GM12875 (cell line): ENCODE results near the gene GRID1.

ENCODE experiments used
- H3K4me3 ChIP-seq: one replicate; pipeline ENCODE4 v1.5.1; 2011; ENCODE audit warnings: low read depth, low read length, control low read depth
- TF ChIP-seq, protein P1 (sequence below): IDR thresholded peaks from 2 replicates; pipeline ENCODE4 v1.5.1; 2011; ENCODE audit warnings: low read depth, mild to moderate bottlenecking, control low read depth, inconsistent platforms, low read length, moderate library complexity, borderline replicate concordance; ENCODE audit not compliant: insufficient read depth

GRID1 gene

DNA sequence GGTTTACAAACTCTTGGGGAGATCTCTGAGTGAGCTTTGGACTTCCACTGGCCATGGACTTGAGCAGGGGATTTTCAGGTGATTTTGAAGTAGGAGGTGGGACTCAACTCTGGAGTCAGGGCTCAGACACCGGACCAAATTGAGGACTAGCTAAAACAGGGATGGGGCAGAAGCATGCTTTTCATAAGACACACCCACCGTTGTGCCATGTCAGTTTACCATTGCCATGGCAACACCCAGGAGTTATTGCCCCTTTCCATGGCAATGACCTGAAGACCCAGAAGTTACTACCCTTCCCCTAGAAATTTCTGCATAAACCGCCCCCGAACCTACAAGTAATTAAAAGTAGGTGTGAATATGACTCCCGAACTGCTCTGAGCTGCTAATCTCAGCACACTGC, 320.7 kb downstream of the GRID1 start:
- H3K4me3 ChIP-seq, result no peak overlapping the region
- TF ChIP-seq, protein P1, sequence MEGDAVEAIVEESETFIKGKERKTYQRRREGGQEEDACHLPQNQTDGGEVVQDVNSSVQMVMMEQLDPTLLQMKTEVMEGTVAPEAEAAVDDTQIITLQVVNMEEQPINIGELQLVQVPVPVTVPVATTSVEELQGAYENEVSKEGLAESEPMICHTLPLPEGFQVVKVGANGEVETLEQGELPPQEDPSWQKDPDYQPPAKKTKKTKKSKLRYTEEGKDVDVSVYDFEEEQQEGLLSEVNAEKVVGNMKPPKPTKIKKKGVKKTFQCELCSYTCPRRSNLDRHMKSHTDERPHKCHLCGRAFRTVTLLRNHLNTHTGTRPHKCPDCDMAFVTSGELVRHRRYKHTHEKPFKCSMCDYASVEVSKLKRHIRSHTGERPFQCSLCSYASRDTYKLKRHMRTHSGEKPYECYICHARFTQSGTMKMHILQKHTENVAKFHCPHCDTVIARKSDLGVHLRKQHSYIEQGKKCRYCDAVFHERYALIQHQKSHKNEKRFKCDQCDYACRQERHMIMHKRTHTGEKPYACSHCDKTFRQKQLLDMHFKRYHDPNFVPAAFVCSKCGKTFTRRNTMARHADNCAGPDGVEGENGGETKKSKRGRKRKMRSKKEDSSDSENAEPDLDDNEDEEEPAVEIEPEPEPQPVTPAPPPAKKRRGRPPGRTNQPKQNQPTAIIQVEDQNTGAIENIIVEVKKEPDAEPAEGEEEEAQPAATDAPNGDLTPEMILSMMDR, result no peak

DNA sequence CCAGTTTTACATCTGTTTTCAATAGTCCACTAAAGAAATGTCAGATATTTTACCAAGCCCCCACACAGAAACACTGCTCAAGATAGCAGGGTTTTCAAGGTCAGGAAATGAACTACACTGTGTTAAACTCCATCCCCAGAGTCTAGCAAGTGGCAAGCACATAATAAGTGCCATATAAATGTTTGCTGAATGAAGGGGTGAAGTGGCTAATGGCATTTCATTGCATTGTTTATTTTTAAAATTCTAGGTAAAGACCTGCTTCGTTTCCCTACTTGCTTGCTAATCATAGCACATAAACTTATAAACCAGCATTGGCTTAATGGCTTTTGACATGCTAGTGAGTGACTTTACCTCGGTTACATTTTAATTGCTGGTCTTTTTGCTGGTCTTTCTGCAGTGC, 322.6 kb downstream of the GRID1 start:
- TF ChIP-seq, protein P1, result no peak
- H3K4me3 ChIP-seq, result no peak overlapping the region

DNA sequence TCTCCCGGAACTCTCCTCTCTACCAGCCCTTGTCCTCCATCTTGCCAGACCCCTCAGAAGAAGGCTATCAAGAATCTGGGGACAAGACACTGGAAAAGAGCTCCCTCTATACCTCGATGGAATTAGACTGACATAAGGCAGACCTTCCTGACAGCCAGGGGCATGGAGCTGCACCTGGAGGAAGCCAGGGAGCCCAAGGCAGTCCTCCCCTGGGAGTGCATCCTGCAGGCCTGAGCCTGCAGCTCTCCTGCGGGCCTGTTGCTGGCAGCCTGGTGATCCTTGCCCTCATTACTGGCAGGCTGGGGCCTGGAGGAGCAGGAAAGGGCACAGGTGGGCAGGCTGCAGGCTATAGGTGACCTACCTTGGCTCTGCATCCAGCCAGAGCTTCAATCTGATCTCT, 323.4 kb downstream of the GRID1 start:
- H3K4me3 ChIP-seq, result no peak overlapping the region
- TF ChIP-seq, protein P1, result no peak

DNA sequence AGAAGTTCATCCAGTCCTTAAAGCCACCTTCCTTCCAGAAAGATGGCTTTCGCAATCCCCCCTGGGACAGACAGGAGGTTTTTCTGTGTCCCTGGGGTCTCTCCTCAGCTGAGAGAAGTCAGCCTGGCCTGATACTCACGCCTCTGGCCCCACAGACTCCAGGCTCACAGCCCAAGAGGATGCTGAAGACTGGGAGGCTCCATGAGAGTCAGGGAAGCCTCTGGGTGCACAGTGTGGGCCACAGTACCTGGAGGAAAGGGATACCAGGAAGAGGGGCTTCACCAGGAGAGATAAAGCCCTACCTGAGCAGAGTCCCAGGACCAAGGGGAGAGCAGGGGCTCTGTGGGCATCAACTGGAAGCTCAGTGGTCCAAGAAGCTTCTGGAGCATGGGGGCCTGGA, 324.4 kb downstream of the GRID1 start:
- H3K4me3 ChIP-seq, result no peak overlapping the region
- TF ChIP-seq, protein P1, result no peak

DNA sequence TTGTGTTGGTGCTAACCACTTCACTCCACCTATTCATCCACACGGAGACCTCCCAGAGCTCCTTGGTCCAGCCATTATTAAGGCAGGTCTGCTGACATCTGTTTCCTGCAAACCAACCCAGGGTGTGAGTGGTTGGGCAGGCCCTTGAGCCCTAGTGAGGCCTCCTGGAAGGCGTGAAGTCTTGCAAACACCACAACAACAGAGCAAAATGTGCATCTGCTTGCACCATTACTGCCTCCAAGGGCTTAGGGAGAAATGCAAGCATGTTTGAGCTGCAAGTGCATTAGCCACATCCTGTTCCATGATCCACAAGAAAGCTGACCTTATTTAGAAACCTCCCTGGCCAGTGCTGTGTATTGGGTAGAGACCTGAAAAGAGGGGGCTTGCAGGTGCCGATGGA, 325.5 kb downstream of the GRID1 start:
- TF ChIP-seq, protein P1, result no peak
- no peak overlapping the region for H3K4me3 ChIP-seq

DNA sequence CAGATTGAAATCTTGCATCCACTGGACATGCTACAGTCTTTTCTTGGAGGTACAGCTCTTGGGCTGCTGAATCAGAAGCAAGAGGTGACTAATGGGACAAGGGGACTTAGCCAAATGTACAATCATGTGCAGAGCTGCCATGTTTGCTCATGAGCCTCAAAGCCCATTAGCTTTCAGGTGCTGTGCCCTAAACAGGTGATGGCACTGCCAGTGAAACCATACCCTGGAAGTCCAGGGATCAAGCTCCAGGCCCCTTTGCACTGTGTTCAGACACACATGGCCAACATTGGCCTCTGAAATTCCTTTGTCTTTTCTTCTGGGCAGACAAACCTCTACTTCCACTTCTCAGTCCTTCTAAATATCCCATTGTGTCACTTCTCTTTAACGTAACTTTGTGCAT, 328.2 kb downstream of the GRID1 start:
- H3K4me3 ChIP-seq, result no peak overlapping the region
- TF ChIP-seq, protein P1, result no peak

DNA sequence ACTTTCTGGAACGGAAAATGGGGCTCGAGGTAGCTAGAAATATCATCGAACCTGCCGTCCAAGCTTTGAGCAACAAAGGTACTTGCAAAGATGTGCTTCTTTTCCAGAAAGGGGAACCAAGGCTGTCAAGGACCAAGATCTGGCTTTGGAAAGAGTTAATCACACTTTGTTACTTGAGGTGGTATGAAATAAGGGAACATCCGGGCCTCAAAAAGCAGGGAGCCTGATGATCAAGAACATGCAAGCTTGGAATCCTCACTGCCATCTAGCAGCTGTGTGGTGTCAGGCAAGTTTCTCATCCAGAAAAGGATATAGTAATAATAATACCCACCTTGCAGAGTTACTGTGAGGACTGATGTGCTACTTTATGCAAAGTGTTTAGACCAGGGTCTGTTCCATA, 329.5 kb downstream of the GRID1 start:
- TF ChIP-seq, protein P1, result no peak
- no peak overlapping the region for H3K4me3 ChIP-seq
